NB4 (cell line): Measurements from ENCODE around the gene CLEC16A.

Experiments used
- CTCF ChIP-seq: IDR thresholded peaks from one replicate; pipeline ENCODE4 v1.5.1; 2012; ENCODE audit warnings: low read depth, low read length
- MAX ChIP-seq: IDR thresholded peaks from 2 replicates; pipeline ENCODE4 v1.6.1; 2011; ENCODE audit warnings: low read depth, low read length
- MYC ChIP-seq: IDR thresholded peaks from 2 replicates; pipeline ENCODE4 v1.6.1; 2011; ENCODE audit warnings: low read depth, low read length
- POLR2A ChIP-seq: IDR thresholded peaks from 2 replicates; pipeline ENCODE4 v1.6.1; 2011; ENCODE audit warnings: mild to moderate bottlenecking; ENCODE audit not compliant: insufficient read length; ENCODE audit errors: extremely low read depth

GRCh38 chr16:11090232-11090631, 145.9 kb downstream of the CLEC16A start:
- TF ChIP-seq CTCF (no peak), POLR2A (no peak), MAX (no peak), MYC (no peak)
